Progenitor cell of endocrine pancreas (in vitro differentiated cells): ENCODE measurements around the gene ZNF184. TPM values are rescaled to one million over a fixed set of nuclear protein-coding genes. Genes with fewer than 3 reads are reported as not detected.

Experiments used
- DNase-seq: peaks from one replicate; pipeline ENCODE4 v3.0.0; 2021; ENCODE audit warnings: low spot score; ENCODE audit not compliant: unreplicated experiment
- H3K27ac Mint-ChIP-seq: 2 replicates; pipeline ENCODE4 v1.8.0; 2021; ENCODE audit warnings: mild to moderate bottlenecking, moderate library complexity, mixed read lengths
- H3K27me3 Mint-ChIP-seq: 2 replicates; pipeline ENCODE4 v1.8.0; 2021; ENCODE audit warnings: mixed read lengths
- H3K36me3 Mint-ChIP-seq: 2 replicates; pipeline ENCODE4 v1.8.0; 2022; ENCODE audit warnings: mixed read lengths; ENCODE audit not compliant: insufficient read depth
- H3K4me1 Mint-ChIP-seq: 2 replicates; pipeline ENCODE4 v1.8.0; 2021; ENCODE audit warnings: low read depth, mixed read lengths
- H3K4me3 Mint-ChIP-seq: 2 replicates; pipeline ENCODE4 v1.8.0; 2021; ENCODE audit warnings: low read depth, mild to moderate bottlenecking, moderate library complexity, mixed read lengths
- H3K9me3 Mint-ChIP-seq: 2 replicates; pipeline ENCODE4 v1.8.0; 2021; ENCODE audit warnings: low read depth, mixed read lengths
- total RNA-seq: library from RNA; stranded (reverse); gene quantifications from 2 replicates; pipeline ENCODE4 v1.2.1, GENCODE V29; 2021
- TF ChIP-seq, protein P1 (sequence below): fragments of 200-600 bp; sonication (generic); IDR thresholded peaks from one replicate; pipeline ENCODE4 v1.5.0; 2021; ENCODE audit warnings: antibody characterized with exemption, mild to moderate bottlenecking; ENCODE audit not compliant: unreplicated experiment

Gene ZNF184
- total RNA-seq, 1 donor from 2014 or later = 18.5 TPM

DNA sequence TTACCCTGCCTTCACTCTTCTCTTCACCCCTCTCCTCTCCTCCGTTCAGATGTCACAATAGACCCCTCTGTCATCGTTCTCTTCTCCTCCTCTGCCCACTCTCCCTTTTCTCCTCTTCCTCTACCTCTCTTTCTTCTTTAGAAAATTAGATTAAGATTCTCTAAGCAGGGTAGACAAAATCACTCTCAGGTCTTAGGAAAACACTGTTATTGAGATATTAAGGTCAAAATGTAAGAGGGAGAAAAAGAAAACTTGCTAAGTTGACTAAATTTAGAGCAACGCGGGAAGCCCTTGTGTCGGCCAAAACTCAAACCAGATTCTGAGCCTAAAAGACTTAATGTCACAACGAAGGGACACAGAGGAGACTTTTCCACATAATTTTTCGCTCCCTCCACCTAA, 22.1 kb upstream of the ZNF184 start:
- Mint-ChIP-seq H3K4me1 (peaks cover 27% of the 10 kb centered on the region), H3K4me3 (peak overlapping the region; percentile 85), H3K36me3 (no peaks in the 10 kb centered on the region), H3K27me3 (peaks cover 21% of the 10 kb centered on the region), H3K27ac (peak overlapping the region; percentile 81), H3K9me3 (peaks cover 2% of the 10 kb centered on the region)
- TF ChIP-seq, protein P1, sequence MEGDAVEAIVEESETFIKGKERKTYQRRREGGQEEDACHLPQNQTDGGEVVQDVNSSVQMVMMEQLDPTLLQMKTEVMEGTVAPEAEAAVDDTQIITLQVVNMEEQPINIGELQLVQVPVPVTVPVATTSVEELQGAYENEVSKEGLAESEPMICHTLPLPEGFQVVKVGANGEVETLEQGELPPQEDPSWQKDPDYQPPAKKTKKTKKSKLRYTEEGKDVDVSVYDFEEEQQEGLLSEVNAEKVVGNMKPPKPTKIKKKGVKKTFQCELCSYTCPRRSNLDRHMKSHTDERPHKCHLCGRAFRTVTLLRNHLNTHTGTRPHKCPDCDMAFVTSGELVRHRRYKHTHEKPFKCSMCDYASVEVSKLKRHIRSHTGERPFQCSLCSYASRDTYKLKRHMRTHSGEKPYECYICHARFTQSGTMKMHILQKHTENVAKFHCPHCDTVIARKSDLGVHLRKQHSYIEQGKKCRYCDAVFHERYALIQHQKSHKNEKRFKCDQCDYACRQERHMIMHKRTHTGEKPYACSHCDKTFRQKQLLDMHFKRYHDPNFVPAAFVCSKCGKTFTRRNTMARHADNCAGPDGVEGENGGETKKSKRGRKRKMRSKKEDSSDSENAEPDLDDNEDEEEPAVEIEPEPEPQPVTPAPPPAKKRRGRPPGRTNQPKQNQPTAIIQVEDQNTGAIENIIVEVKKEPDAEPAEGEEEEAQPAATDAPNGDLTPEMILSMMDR = no peak
- no peak for DNase-seq

DNA sequence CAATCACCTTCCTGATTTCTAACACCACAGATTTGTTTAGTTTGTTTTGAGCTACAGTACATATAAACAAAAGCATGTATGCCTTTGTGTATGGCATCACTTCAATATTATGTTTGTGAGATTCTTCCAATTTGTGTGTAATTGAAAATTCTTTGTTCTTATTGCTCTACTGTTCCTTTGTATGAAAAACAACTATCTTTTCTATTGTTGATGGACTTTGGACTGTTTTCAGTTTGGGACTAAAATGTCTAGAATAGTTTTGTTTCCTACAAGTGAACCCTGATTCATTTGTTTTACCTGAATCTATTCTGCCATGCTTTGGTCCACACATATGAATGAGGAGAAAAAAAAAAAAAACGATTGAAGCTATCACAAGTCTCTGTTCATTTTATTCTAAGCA, 21.2 kb upstream of the ZNF184 start:
- H3K9me3 Mint-ChIP-seq = peaks cover 2% of the 10 kb centered on the region
- peaks cover 17% of the 10 kb centered on the region for H3K27me3 Mint-ChIP-seq
- no peak overlapping the region for H3K4me3 Mint-ChIP-seq
- no peak for DNase-seq
- no peaks in the 10 kb centered on the region for H3K36me3 Mint-ChIP-seq
- H3K27ac Mint-ChIP-seq = no peak overlapping the region
- H3K4me1 Mint-ChIP-seq = peaks cover 27% of the 10 kb centered on the region
- TF ChIP-seq, protein P1 = no peak

DNA sequence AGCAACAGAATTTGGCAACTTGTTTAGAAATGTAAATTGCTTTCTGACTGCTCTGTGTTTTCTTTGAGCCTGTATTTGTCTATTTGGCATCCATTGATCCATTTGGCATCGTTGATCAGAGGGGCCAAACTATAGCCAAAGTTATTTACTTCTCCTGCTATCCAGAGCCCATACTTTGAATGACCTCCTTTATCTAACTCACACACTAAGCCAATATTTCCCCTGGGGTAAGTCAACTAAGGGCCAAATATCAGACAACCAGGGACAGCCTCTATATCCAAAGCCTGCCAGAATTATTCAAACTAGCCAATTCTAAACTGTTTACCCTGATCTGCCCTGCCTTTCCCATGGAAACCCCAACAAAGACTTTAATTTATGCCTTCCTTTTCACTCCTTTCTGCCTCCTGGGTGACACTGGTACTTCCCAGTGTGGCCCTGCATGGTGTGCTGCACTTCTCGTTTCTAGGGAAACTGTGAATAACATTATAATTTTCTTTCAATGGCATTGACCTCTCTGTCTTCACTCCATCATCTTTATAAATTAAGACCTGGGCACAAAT, 19.8 kb upstream of the ZNF184 start:
- no peak for DNase-seq
- Mint-ChIP-seq H3K36me3 (no peaks in the 10 kb centered on the region), H3K9me3 (peaks cover 2% of the 10 kb centered on the region), H3K27me3 (peaks cover 17% of the 10 kb centered on the region), H3K27ac (peak overlapping the region; percentile 19), H3K4me3 (no peak overlapping the region), H3K4me1 (peaks cover 27% of the 10 kb centered on the region)
- TF ChIP-seq, protein P1 = no peak

DNA sequence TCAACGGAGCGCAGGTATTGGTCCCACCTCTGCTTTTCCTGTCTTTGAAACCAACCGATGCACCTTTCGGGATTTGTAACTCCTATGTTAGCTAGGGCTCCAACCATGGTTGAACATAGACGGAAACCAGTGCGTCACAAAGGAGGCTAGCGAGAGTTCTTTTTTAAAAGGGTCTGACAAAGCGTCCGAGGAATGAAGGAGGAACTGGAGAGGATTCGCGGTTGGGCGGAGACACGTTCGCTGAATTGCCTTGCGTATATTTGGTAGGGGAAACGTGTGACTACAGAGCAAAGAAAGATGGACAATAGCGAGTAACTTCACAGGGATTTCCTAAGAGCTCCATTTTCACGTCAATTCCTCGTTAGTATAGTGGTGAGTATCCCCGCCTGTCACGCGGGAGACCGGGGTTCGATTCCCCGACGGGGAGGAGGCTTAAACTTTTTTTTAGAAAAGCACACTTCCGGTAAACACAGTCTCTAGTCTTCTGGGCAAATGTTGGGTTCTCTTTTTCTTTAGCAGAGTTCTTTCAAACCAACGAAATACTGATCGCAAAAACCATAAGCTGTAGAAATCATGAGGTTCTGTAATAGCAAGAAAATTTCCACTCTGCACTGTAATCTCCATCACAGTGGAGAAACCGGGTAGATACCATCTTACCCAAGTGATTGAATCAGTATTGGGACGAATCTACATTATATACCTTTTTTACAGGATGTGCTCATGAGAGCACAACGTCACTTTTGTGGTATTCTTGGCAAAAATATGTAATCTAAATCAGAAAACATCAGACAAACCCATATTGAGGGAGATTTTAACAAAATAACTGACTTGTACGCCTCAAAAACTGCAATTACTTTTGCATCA, 6.6 kb upstream of the ZNF184 start:
- no peaks in the 10 kb centered on the region for H3K4me1 Mint-ChIP-seq
- H3K27me3 Mint-ChIP-seq = peaks cover 4% of the 10 kb centered on the region

DNA sequence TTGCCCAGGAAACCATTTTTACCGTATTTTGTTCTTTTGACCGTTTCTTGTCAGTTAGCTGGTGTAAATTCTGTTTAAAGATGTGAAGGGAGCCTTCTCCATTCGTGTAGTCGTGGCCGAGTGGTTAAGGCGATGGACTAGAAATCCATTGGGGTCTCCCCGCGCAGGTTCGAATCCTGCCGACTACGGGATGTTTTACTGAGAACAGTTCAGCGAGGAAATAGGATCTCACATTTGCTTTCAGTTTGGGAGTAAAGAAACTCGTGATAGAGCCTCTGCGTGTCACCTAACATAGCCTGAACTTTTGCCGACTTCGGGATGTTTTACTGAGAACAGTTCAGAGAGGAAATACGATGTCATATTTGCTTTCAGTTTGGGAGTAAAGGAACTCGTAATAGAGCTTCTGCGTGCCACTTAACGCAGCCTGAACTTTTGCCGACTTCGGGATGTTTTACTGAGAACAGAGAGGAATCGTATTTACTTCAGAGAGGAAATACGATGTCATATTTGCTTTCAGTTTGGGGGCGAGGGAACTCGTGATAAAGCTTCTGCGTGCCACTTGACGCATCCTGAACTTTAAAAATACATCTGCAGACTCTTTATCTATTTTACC, 5.9 kb upstream of the ZNF184 start:
- Mint-ChIP-seq H3K4me1 (no peaks in the 10 kb centered on the region), H3K27ac (no peak overlapping the region), H3K4me3 (no peak overlapping the region), H3K27me3 (peaks cover 4% of the 10 kb centered on the region), H3K36me3 (peaks cover 2% of the 10 kb centered on the region), H3K9me3 (no peaks in the 10 kb centered on the region)
- peak; percentile 72 for DNase-seq
- TF ChIP-seq, protein P1 = no peak

More for the DNA sequence above, 6.6 kb upstream of the ZNF184 start:
- Mint-ChIP-seq H3K27ac (no peak overlapping the region), H3K4me3 (no peak overlapping the region), H3K36me3 (peaks cover 2% of the 10 kb centered on the region), H3K9me3 (no peaks in the 10 kb centered on the region)
- TF ChIP-seq, protein P1 = no peak
- peak; percentile 69 for DNase-seq
